ENCODE results near the gene WBP11.
A peak's percentile ranks its signal among the peaks of the same experiment; 100 is the strongest.

Gene WBP11

GRCh38 chr12:14836336-14837210 is 33.3 kb upstream of the WBP11 start:
- no peak for TF ChIP-seq GATA1 (IDR thresholded peaks at IDR 0.05; ENCODE audit: low read depth, low read length)
- TF ChIP-seq POLR2A (IDR thresholded peaks at IDR 0.05; ENCODE audit: low read length) = no peak

DNA sequence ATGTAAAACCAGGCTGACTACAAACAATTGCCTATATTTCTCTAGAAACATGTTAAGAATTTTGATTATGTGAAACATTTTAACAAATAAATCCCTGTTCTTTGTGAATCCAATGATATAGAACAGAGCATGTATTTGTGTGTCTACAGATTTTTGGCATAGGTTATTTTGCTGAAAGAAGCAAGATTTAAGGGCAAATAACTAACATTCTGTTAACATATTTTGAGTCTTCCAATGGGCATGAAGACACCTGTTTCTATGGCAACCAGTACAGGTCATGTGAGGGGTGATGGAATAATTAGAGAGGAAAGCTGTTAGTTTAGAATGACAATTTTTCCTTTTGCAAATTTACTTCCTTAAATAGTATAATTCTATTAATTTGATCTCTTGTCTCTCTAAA is 31.2 kb upstream of the WBP11 start:
- TF ChIP-seq GATA1 (IDR thresholded peaks at IDR 0.05; ENCODE audit: low read depth, low read length) (no peak), POLR2A (IDR thresholded peaks at IDR 0.05; ENCODE audit: low read length) (no peak)
- peak in 1 of 2 experiments; percentile 34 for DNase-seq

More at GRCh38 chr12:14836336-14837210, 33.3 kb upstream of the WBP11 start:
- DNase-seq = peak; percentile 66 to 82

GRCh38 chr12:14833952-14834351 is 30.7 kb upstream of the WBP11 start:
- DNase-seq = peak; percentile 45 to 47
- TF ChIP-seq GATA1 (IDR thresholded peaks at IDR 0.05; ENCODE audit: low read depth, low read length) (no peak), POLR2A (IDR thresholded peaks at IDR 0.05; ENCODE audit: low read length) (no peak)

- DNase-seq = no peak
- TF ChIP-seq GATA1 (IDR thresholded peaks at IDR 0.05; ENCODE audit: low read depth, low read length) = no peak
Measured at GRCh38 chr12:14833336-14833735, 30.1 kb upstream of the WBP11 start.

- DNase-seq = peak; percentile 6 to 20
Measured at GRCh38 chr12:14828892-14829291, 25.6 kb upstream of the WBP11 start.

GRCh38 chr12:14827043-14827442 is 23.8 kb upstream of the WBP11 start:
- no peak for DNase-seq
- no peak for TF ChIP-seq POLR2A (IDR thresholded peaks at IDR 0.05; ENCODE audit: low read length)
- TF ChIP-seq GATA1 (IDR thresholded peaks at IDR 0.05; ENCODE audit: low read depth, low read length) = no peak

More at GRCh38 chr12:14828892-14829291, 25.6 kb upstream of the WBP11 start:
- TF ChIP-seq GATA1 (IDR thresholded peaks at IDR 0.05; ENCODE audit: low read depth, low read length) (no peak), POLR2A (IDR thresholded peaks at IDR 0.05; ENCODE audit: low read length) (no peak)

DNA sequence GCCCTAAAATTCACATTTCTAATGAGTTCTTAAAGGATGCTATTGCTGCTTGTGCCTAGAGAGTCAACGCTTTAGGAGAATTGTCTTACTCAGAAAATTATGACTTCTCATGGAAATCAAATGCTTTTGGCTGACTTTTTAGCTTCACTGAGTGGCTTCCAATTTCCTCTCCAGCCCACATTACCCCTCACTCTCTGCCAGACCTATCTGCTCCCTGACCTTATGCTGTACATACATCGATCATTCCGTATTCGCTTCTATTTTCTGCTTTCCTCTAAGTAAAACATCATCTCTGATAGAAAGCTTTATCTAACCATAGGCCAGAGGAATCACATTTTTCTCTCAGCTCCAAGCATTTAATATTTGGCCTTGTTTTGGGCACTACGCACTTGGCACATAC is 23.2 kb upstream of the WBP11 start:
- DNase-seq = no peak
- TF ChIP-seq POLR2A (IDR thresholded peaks at IDR 0.05; ENCODE audit: low read length) (no peak), GATA1 (IDR thresholded peaks at IDR 0.05; ENCODE audit: low read depth, low read length) (no peak)

DNA sequence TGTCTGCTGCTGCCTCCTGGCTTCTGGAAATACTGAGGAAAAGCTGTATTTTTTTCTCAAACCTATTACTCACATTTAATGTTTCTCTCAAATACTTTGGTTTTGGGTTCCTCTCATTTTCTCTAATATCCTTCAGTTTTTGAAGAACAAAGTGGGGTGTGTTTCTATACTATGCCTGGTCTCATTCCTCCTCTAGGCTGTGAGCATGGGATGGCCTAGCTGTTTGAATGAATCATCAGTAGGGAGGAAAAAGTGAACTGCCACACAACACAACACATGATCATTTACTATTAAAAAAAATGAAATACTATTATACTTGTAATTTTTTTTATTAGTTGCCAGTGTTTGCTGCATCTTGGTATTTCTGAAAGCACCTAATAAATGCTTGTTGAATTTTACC is 22.0 kb upstream of the WBP11 start:
- no peak for TF ChIP-seq GATA1 (IDR thresholded peaks at IDR 0.05; ENCODE audit: low read depth, low read length)
- no peak for TF ChIP-seq POLR2A (IDR thresholded peaks at IDR 0.05; ENCODE audit: low read length)

DNA sequence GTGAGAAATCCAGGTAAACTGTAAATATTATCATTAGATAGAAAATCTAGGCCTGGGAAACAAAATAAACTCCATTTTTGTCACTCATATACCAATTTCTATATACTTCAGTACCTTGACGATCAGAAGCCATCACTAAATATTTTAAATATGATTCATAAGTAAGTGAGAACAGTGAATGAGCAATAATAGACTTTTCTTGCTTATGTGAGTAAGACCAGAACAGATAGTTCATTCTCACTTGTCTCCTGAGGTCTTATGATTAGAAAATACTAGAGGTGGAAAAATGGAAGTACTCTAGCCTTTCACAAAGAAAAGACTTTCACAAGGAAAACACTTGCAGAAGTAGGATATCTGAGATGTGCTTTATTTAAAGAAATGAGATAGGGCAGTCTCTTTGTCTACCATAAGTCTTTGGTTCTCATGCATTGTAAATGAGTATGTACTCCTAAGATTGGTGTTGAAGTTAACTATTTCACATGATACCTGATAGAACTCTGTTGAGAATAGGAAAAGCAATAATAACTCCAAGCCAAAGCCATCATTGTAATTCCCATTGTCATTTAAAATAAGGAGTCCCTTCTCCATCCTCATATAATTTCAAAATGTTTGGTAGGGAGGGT is 20.8 kb upstream of the WBP11 start:
- TF ChIP-seq GATA1 (IDR thresholded peaks at IDR 0.05; ENCODE audit: low read depth, low read length) (no peak), POLR2A (IDR thresholded peaks at IDR 0.05; ENCODE audit: low read length) (no peak)

More for the DNA sequence above, 22.0 kb upstream of the WBP11 start:
- DNase-seq = no peak

GRCh38 chr12:14814014-14814413 is 10.7 kb upstream of the WBP11 start, which contains the start of gene SMCO3:
TSS of gene SMCO3 (minus strand) at chr12:14814182. CDS start at chr12:14806680, 7,502 bp downstream.
- DNase-seq = no peak
- no peak for TF ChIP-seq GATA1 (IDR thresholded peaks at IDR 0.05; ENCODE audit: low read depth, low read length)
- TF ChIP-seq POLR2A (IDR thresholded peaks at IDR 0.05; ENCODE audit: low read length) = no peak

More for the DNA sequence above, 20.8 kb upstream of the WBP11 start:
- no peak for DNase-seq

DNA sequence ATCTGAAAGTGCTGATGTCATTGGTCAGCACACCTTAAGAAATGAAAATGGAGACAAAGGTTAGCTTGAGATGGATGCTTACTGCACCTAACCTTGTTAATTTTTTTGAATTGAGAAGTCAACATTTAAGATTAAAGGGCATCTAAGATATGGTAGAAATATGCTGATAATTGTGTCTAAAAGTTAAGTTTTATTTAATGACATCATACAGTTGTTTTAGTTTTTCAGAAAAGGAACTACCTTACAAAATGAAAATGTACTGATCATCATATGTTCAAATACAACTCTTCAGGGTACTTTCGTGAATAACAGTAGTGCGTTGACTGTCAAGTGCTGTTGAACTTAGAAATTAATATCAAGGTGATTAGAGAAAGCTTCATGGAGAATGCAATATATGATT is 8.2 kb upstream of the WBP11 start:
- no peak for DNase-seq
- TF ChIP-seq GATA1 (IDR thresholded peaks at IDR 0.05; ENCODE audit: low read depth, low read length) = no peak
- no peak for TF ChIP-seq POLR2A (IDR thresholded peaks at IDR 0.05; ENCODE audit: low read length)

DNA sequence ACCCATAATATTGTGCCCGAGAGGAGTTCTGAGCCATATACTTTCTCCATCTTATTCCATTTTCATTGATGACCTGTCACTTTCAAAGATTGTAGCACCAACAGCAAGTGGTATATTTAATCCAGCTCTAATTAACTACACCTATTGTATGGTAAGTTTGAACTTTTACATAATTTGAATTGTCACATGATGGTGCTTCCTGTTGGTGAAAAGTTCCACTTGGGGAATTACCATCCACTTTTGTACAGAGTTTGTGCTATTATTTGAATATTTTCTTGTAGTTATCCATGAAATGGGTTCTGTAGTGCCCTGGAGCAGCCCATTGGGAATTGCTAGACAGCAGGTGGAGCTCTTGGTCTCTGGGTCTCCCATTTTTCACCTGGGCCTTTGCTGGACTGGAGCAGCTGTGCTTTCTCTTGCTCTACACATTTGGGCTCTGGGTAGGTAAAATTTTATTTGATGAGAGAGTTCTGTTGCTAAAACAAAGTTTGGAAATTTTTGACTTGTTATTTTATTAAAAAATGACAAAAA is 7.7 kb upstream of the WBP11 start:
- peak; percentile 33 to 58 for DNase-seq
- TF ChIP-seq GATA1 (IDR thresholded peaks at IDR 0.05; ENCODE audit: low read depth, low read length) (no peak), POLR2A (IDR thresholded peaks at IDR 0.05; ENCODE audit: low read length) (no peak)

- DNase-seq = no peak
- TF ChIP-seq GATA1 (IDR thresholded peaks at IDR 0.05; ENCODE audit: low read depth, low read length) (no peak), POLR2A (IDR thresholded peaks at IDR 0.05; ENCODE audit: low read length) (no peak)
Measured at GRCh38 chr12:14810167-14810952, 7.1 kb upstream of the WBP11 start.

GRCh38 chr12:14803830-14804160 is 517 bp upstream of the WBP11 start:
- no peak for DNase-seq
- TF ChIP-seq POLR2A (IDR thresholded peaks at IDR 0.05; ENCODE audit: low read length) = peak; percentile 78
- TF ChIP-seq GATA1 (IDR thresholded peaks at IDR 0.05; ENCODE audit: low read depth, low read length) = no peak

Data from erythroblast (primary cell).